Endothelial cell of umbilical vein (primary cell): ENCODE data around the gene CRYBG3. TPM values are rescaled to one million over a fixed set of nuclear protein-coding genes. Genes with fewer than 3 reads are reported as not detected.

ENCODE experiments used
- BruUV-seq: library from RNA; stranded (reverse); fragments of 400-500 nt; replicated peaks from 2 replicates; lab custom pipeline; 2021; lab: Mats Ljungman, UMichigan
- CTCF ChIA-PET: fragments of 300-600, 350-600 bp; sonication (Branson Sonifier 250); formaldehyde crosslinking; loops from one replicate; lab custom pipeline; 2021; ENCODE audit warnings: antibody characterized with exemption, inconsistent platforms; lab: Charles Lee
- POLR2A ChIA-PET: fragments of 300-600, 350-600 bp; sonication (Branson Sonifier 250); formaldehyde crosslinking; loops from one replicate; lab custom pipeline; 2021; ENCODE audit warnings: antibody characterized with exemption, inconsistent platforms; lab: Charles Lee
- DNase-seq: peaks from one replicate; pipeline ENCODE4 v3.0.0-alpha.2; 2011; ENCODE audit warnings: low read depth, low spot score
- FAIRE-seq: peaks from 2 replicates; lab custom pipeline; 2011; peaks lifted over from hg19 to GRCh38; lab: Jason Lieb, UNC
- H2AFZ ChIP-seq: 2 replicates; pipeline ENCODE4 v1.6.0; 2012; ENCODE audit warnings: low read depth, low read length, control low read depth, inconsistent platforms
- H3K27ac ChIP-seq: 2 replicates; pipeline ENCODE4 v1.5.1; 2011; ENCODE audit warnings: low read depth, mild to moderate bottlenecking, control low read depth, low read length, moderate library complexity; ENCODE audit not compliant: insufficient read depth
- H3K27me3 ChIP-seq, 2 experiments: 2 replicates each; pipeline versions ENCODE4 v1.6.0 to v1.6.1; 2011; ENCODE audit warnings: low read length in 2 of 2, mixed read lengths in 1 of 2; ENCODE audit not compliant: control insufficient read depth in 2 of 2, insufficient read depth in 2 of 2
- H3K36me3 ChIP-seq, 2 experiments: 2 replicates in 1 of 2; 3 replicates in 1 of 2; pipeline ENCODE4 v1.5.1; 2011; ENCODE audit warnings: low read length in 2 of 2, mild to moderate bottlenecking in 1 of 2, moderate library complexity in 1 of 2; ENCODE audit not compliant: control insufficient read depth in 2 of 2, insufficient read depth in 2 of 2; ENCODE audit errors: extremely low read depth in 1 of 2
- H3K4me1 ChIP-seq: 3 replicates; pipeline ENCODE4 v1.5.1; 2011; ENCODE audit warnings: mild to moderate bottlenecking, low read length; ENCODE audit not compliant: control insufficient read depth, insufficient read depth; ENCODE audit errors: extremely low read depth
- H3K4me2 ChIP-seq: 2 replicates; pipeline ENCODE4 v1.6.1; 2011; ENCODE audit warnings: low read length, control low read depth, mixed read lengths; ENCODE audit not compliant: insufficient read depth
- H3K4me3 ChIP-seq, 3 experiments: fragments of 200-600 bp in 1 of 3; sonication (generic), shearing (Covaris generic) in 1 of 3; replicated peaks in 1 of 3; 2 replicates each; pipeline ENCODE4 v1.5.1; 2011 to 2016; ENCODE audit warnings: control low read depth in 3 of 3, low read length in 3 of 3, mild to moderate bottlenecking in 2 of 3, inconsistent platforms in 1 of 3, low read depth in 1 of 3, moderate library complexity in 1 of 3; ENCODE audit not compliant: insufficient read depth in 1 of 3
- H3K79me2 ChIP-seq: 2 replicates; pipeline ENCODE4 v1.6.0; 2012; ENCODE audit warnings: low read length, inconsistent platforms; ENCODE audit not compliant: control insufficient read depth, insufficient read depth
- H3K9ac ChIP-seq: replicated peaks from 2 replicates; pipeline ENCODE3; 2011; ENCODE audit warnings: low read length, control low read depth; ENCODE audit not compliant: insufficient read depth; ENCODE audit errors: extremely low read depth
- H3K9me1 ChIP-seq: replicated peaks from 3 replicates; pipeline ENCODE4 v1.6.0; 2011; ENCODE audit warnings: mild to moderate bottlenecking, low read length; ENCODE audit not compliant: control insufficient read depth, insufficient read depth; ENCODE audit errors: extremely low read depth
- H3K9me3 ChIP-seq: replicated peaks from 2 replicates; pipeline ENCODE4 v1.5.1; 2012; ENCODE audit warnings: low read length, inconsistent platforms; ENCODE audit not compliant: control insufficient read depth, insufficient read depth
- H4K20me1 ChIP-seq: replicated peaks from 2 replicates; pipeline ENCODE3; 2011; ENCODE audit warnings: mild to moderate bottlenecking, low read length; ENCODE audit not compliant: control insufficient read depth, insufficient read depth; ENCODE audit errors: extremely low read depth
- CTCF ChIP-seq, 2 donors: IDR thresholded peaks; 1 replicate in 1 of 2; 2 replicates in 1 of 2; pipeline ENCODE4 v1.5.1; 2011; ENCODE audit warnings: low read length in 2 of 2, mild to moderate bottlenecking in 2 of 2, moderate library complexity in 2 of 2, control low read depth in 1 of 2, inconsistent platforms in 1 of 2, low read depth in 1 of 2; ENCODE audit not compliant: insufficient read depth in 1 of 2; ENCODE audit errors: extremely low read depth in 1 of 2
- EZH2 ChIP-seq: IDR thresholded peaks from 2 replicates; pipeline ENCODE4 v1.6.1; 2012; ENCODE audit warnings: borderline replicate concordance, low read depth, mild to moderate bottlenecking, moderate library complexity, low read length, inconsistent platforms; ENCODE audit not compliant: severe bottlenecking
- FOS ChIP-seq: IDR thresholded peaks from 2 replicates; pipeline ENCODE4 v1.6.1; 2011; ENCODE audit warnings: mild to moderate bottlenecking, low read length, moderate library complexity, borderline replicate concordance; ENCODE audit not compliant: insufficient read depth
- GATA2 ChIP-seq: IDR thresholded peaks from 2 replicates; pipeline ENCODE4 v1.7.0; 2011; ENCODE audit warnings: low read depth, mild to moderate bottlenecking, moderate library complexity, mixed read lengths, low read length; ENCODE audit not compliant: insufficient read length, insufficient read depth
- JUN ChIP-seq: IDR thresholded peaks from 2 replicates; pipeline ENCODE4 v1.6.1; 2011; ENCODE audit warnings: borderline replicate concordance, low read depth; ENCODE audit not compliant: insufficient read length, insufficient read depth
- MAX ChIP-seq: IDR thresholded peaks from 2 replicates; pipeline ENCODE4 v1.6.1; 2011; ENCODE audit not compliant: insufficient read depth, insufficient read length
- MYC ChIP-seq: IDR thresholded peaks from one replicate; pipeline ENCODE4 v1.6.1; 2011; ENCODE audit warnings: mild to moderate bottlenecking, low read depth, low read length
- POLR2A ChIP-seq: IDR thresholded peaks from 2 replicates; pipeline ENCODE4 v1.6.1; 2012; ENCODE audit warnings: low read depth, mild to moderate bottlenecking, control low read depth, low read length
- POLR2AphosphoS5 ChIP-seq: IDR thresholded peaks from 2 replicates; pipeline ENCODE4 v1.6.1; 2012; ENCODE audit warnings: low read depth, mild to moderate bottlenecking, control low read depth, low read length, moderate library complexity; ENCODE audit not compliant: insufficient read depth
- dilution Hi-C: fragments of 300-500 bp; cut with MboI; formaldehyde crosslinking; loops from one replicate; pipeline ENCODE4 v1.15.0; 2019; ENCODE audit warnings: low sequenced_read_pairs; ENCODE audit not compliant: extremely low pct_ligation_motif_present
- intact Hi-C: fragments of 100-400 bp; cut with micrococcal nuclease; formaldehyde crosslinking; loops from one replicate; pipeline ENCODE4 v1.10.0; 2022
- polyA plus RNA-seq, 4 experiments: library from polyadenylated mRNA; depleted of rRNA in 3 of 4; stranded (reverse) in 3 of 4; unstranded in 1 of 4; fragments of >200 nt; gene quantifications; 2 replicates each; pipeline versions ENCODE4 v1.2.1 to v1.2.3, GENCODE V29; 2011 to 2012; ENCODE audit warnings: missing spikeins in 1 of 4
- total RNA-seq: library from RNA; stranded (reverse); gene quantifications from 2 replicates; pipeline ENCODE4 v1.2.3, GENCODE V29; 2021

Gene CRYBG3
- total and polyA plus RNA-seq, 2 donors (not counting 3 experiments of a cell fraction or from before 2014, with no cell fraction given) = 2.8 to 15.0 TPM

GRCh38 chr3:97975466-97975865 is 153.7 kb downstream of the CRYBG3 start:
- Histone ChIP-seq H3K4me1 (peaks cover 13% of the 10 kb centered on the region), H3K4me3 (no peak overlapping the region), H3K27ac (no peak overlapping the region), H4K20me1 (no peaks in the 10 kb centered on the region), H3K4me2 (no peak overlapping the region), H3K9ac (no peak overlapping the region), H3K79me2 (peaks cover 15% of the 10 kb centered on the region), H3K27me3 (peaks cover 3 to 6% of the 10 kb centered on the region in 2 experiments), H3K36me3 (no peaks in the 10 kb centered on the region), H3K9me1 (no peaks in the 10 kb centered on the region), H3K9me3 (no peaks in the 10 kb centered on the region), H2AFZ (no peak overlapping the region)
- ChIA-PET CTCF (interaction anchor here (0.6 to 1.5 kb wide), 4 partner anchors 9 to 175 kb away, joined by 3 to 5 read pairs (median 4); no protein-coding TSS in a partner anchor), POLR2A (no interaction called here)
- intact Hi-C loops (no loop called here), dilution Hi-C loops (no loop called here)
- no peak for TF ChIP-seq FOS
- no peak for TF ChIP-seq POLR2A
- no peak for TF ChIP-seq MAX
- no peak for TF ChIP-seq EZH2
- TF ChIP-seq JUN = no peak
- TF ChIP-seq MYC = no peak
- no peak for TF ChIP-seq GATA2
- no peak for TF ChIP-seq POLR2AphosphoS5
- TF ChIP-seq CTCF (IDR thresholded peaks at IDR 0.05; ENCODE audit: extremely low read depth in 1 of 2, insufficient read depth in 1 of 2, low read depth in 1 of 2, low read length in 2 of 2) = no peak
- no peak for FAIRE-seq
- DNase-seq = no peak
- BruUV-seq = no TSS peak
